Omental fat pad (tissue), 4 donors: ENCODE measurements around the gene BBS1. TPM values are rescaled to one million over a fixed set of nuclear protein-coding genes. Genes with fewer than 3 reads are reported as not detected.
"Not testable (repeated sequence)": the region's sequence is repeated elsewhere in the genome, so short reads cannot be mapped to it uniquely, and the experiment has no call there.

Experiments used
- ATAC-seq: fragments of 150-250 bp; one replicate; pipeline ENCODE4 v1.9.1; 2016; ENCODE audit warnings: mild to moderate bottlenecking, moderate library complexity; ENCODE audit not compliant: low FRiP score
- DNase-seq: peaks from one replicate; pipeline ENCODE4 v3.0.0-alpha.2; 2019; ENCODE audit warnings: low spot score
- total RNA-seq, 4 donors: library from RNA; depleted of rRNA; stranded (reverse); fragments of >200 nt; gene quantifications; one replicate each; pipeline ENCODE4 v1.1.0, GENCODE V29; 2016
- TF ChIP-seq, protein P1 (sequence below), 3 donors: fragments of 450-650 bp; IDR thresholded peaks; one replicate each; pipeline ENCODE4 v1.5.1; 2016 to 2017; ENCODE audit warnings: antibody characterized with exemption in 3 of 3, mild to moderate bottlenecking in 3 of 3, moderate library complexity in 2 of 3

Gene BBS1
- total RNA-seq, 4 donors from 2014 or later: 35.5 to 71.9 (median 37.9) TPM

DNA sequence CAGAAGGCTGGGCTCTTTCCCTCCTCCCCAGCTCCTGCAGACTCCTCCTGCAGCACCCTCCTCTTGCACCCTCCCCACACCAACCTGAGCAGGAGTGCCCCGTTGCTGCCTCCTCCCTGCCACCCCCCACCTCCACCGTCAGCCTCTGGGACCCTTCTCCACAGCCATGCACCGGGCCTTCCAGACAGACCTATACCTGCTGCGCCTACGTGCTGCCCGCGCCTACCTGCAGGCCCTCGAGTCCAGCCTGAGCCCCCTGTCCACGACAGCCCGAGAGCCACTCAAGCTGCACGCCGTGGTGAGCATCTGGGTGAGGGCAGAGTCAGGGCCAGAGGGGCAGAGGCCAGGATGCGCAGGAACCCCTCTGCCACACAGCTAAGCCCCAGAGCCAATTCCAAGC is 19.2 kb downstream of the BBS1 start:
- no peak for ATAC-seq
- TF ChIP-seq, protein P1, sequence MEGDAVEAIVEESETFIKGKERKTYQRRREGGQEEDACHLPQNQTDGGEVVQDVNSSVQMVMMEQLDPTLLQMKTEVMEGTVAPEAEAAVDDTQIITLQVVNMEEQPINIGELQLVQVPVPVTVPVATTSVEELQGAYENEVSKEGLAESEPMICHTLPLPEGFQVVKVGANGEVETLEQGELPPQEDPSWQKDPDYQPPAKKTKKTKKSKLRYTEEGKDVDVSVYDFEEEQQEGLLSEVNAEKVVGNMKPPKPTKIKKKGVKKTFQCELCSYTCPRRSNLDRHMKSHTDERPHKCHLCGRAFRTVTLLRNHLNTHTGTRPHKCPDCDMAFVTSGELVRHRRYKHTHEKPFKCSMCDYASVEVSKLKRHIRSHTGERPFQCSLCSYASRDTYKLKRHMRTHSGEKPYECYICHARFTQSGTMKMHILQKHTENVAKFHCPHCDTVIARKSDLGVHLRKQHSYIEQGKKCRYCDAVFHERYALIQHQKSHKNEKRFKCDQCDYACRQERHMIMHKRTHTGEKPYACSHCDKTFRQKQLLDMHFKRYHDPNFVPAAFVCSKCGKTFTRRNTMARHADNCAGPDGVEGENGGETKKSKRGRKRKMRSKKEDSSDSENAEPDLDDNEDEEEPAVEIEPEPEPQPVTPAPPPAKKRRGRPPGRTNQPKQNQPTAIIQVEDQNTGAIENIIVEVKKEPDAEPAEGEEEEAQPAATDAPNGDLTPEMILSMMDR (IDR thresholded peaks at IDR 0.05): no peak
- DNase-seq: no peak

DNA sequence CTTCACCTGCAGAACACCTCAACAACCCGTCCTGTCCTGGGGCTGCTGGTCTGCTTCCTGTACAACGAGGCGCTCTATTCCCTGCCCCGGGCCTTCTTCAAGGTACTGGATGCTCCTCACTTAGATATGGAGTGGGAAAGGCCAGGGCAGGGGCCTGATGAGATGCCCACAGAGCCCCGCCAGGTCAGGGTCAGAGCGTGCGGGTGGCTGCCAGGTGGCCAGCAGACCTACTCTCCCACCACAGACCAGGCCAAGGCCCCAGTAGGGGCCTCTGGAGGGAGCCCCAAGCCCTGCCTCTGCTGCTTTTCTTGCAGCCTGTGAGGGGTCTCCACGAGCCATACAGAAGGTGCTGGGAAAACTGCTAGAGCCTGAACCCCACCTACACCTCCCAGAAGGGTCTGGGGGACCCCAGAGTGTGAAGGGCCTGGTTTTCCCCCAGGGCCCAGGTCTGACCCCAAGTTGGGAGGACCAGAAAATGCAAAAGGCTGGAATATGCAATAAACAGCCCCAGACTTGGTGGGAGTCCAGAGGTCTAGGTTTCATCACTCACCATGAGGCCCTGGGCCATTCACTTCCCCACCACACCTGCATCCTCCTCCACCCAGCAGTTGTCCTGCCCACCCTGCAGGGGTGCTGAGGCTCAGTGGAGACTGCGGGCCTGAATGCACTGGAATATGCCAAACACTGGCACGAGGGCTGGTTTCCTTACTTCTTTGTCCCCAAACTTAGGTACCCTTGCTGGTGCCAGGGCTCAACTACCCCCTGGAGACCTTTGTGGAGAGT is 20.7 kb downstream of the BBS1 start:
- TF ChIP-seq, protein P1 (IDR thresholded peaks at IDR 0.05): no peak
- DNase-seq (no peak), ATAC-seq (peak; percentile 19)

DNA sequence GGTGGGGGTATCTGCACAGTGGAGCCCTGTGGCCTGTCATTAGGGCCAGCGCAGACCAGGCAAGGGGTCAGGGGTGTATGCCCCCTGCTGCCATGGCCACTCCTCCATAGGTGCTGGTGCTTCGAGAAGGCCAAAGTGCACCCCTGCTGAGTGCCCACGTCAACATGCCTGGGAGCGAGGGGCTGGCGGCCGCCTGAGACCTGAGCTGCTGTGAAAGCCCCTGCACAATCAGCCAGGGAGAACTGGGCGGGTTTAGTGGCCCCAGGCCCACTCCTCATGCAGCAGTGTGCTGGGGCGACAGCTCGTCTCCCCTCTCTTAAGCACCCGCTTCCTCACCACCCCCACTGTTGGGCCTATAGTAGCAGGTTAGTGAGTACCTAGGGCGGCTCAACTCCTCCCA is 21.4 kb downstream of the BBS1 start:
- TF ChIP-seq, protein P1 (IDR thresholded peaks at IDR 0.05): no peak
- DNase-seq (no peak), ATAC-seq (no peak)

DNA sequence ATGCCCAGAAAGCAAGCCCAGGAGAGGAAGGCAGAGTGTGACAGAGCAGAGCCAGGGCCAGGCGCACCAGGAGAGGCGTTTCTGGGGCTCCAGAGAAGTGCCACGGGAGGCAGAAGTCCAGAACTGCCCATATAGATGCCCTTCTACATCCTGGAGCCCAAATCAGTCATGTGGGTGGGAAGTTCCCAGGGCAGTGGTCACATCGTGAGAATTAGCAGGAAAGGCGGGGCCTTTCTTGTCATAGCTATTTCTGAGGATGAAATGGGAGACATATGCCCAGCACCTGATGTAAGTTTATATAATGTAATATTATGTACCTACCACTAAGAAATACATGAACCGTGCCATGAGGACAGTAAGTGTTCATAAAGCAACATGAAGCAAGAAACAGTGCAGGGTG is 22.3 kb downstream of the BBS1 start:
- TF ChIP-seq, protein P1 (IDR thresholded peaks at IDR 0.05): no peak
- DNase-seq: no peak
- ATAC-seq: no peak

DNA sequence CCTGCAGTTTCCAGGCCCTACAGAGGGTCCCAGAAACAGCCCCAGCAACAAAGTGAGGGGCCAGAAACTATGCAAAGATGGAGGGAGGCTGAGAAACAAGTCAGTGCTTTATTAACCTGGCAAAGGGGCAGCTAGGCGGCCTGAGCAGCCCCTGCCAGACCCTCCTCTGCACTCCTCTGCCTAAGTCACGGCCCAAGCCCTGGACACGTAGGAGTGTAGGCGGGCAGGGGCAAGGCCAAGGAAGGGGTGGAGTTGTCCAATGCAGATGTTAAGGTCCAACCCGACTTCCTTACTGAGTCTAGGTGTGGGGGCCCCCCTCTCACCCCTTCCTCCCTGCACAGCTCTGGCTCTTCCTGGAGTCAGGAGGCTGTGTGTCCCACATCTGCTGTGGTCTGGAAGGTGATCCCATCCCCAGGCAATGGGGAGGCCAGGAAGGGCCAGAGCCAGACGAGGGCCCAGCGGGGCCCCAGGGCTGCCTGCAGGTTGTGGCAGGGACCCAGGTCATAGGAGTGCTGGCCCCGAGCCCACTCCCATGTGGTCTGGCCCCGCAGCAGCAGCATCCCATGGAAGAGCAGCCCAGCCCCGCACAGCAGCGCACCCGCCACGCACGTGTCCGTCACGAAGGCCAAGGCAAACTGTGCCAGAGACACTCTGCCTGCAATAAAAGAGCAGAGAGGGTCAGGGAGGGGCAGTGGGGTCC is 28.9 kb downstream of the BBS1 start:
- TF ChIP-seq, protein P1 (IDR thresholded peaks at IDR 0.05): no peak
- no peak for ATAC-seq
- no peak for DNase-seq

DNA sequence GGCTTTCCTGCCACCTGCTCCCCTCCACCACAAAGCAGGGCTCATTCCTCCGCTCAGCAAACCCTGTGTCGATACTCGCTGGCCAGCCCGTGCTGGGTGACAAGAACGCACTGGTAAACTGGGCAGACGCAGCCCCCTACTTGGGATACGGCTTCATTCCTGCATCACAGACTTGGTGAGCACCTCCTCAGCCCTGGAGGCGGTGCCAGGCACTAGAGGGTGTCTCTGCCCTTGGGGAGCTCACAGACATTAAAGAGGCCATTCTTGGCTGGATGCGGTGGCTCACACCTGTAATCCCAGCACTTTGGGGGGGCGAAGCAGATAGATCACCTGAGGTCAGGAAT is 29.4 kb downstream of the BBS1 start:
- TF ChIP-seq, protein P1 (IDR thresholded peaks at IDR 0.05): no peak
- no peak for DNase-seq
- no peak for ATAC-seq

DNA sequence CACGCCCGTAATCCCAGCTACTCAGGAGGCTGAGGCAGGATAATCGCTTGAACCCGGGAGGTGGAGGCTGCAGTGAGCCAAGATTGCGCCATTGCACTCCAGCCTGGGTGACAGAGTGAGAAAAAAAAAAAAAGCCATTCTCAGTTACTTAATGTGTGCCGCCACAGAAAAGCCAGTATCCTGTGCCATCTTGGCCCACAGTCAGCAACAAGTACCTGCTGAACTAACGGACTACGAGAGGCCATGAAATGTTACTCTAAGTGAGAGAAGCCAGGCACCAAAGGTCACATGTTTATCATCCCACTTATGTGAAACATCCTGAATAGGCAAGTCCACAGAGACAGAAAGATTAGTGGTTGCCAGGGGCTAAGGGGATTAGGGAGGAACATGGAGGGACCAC is 30.2 kb downstream of the BBS1 start:
- not testable (repeated sequence) for ATAC-seq, DNase-seq
